Mesenchymal stem cell (in vitro differentiated cells and primary cell): Measurements from ENCODE around the gene PLCD4. TPM values are rescaled to one million over a fixed set of nuclear protein-coding genes. Genes with fewer than 3 reads are reported as not detected.
A peak's percentile ranks its signal among the peaks of the same experiment; 100 is the strongest.

Source experiments
- DNase-seq: peaks from one replicate; pipeline ENCODE4 v3.0.0-alpha.2; 2013
- H2AFZ ChIP-seq: one replicate; pipeline ENCODE4 v1.6.1; 2013; ENCODE audit warnings: low read depth, mild to moderate bottlenecking, control low read depth, inconsistent platforms, low read length, moderate library complexity
- H2AK5ac ChIP-seq: 2 replicates; pipeline ENCODE4 v1.6.1; 2013; ENCODE audit warnings: low read length, moderate library complexity, mild to moderate bottlenecking, inconsistent platforms; ENCODE audit not compliant: severe bottlenecking
- H2BK120ac ChIP-seq: one replicate; pipeline ENCODE4 v1.6.1; 2013; ENCODE audit warnings: low read depth, mild to moderate bottlenecking, inconsistent platforms, low read length, moderate library complexity
- H2BK12ac ChIP-seq, 2 experiments: one replicate each; pipeline ENCODE4 v1.6.1; 2013; ENCODE audit warnings: inconsistent platforms in 2 of 2, low read length in 2 of 2, mild to moderate bottlenecking in 2 of 2, moderate library complexity in 2 of 2, control low read depth in 1 of 2
- H2BK15ac ChIP-seq: one replicate; pipeline ENCODE4 v1.6.1; 2013; ENCODE audit warnings: mild to moderate bottlenecking, low read depth, inconsistent platforms; ENCODE audit not compliant: poor library complexity, severe bottlenecking
- H2BK5ac ChIP-seq: 2 replicates; pipeline ENCODE4 v1.6.1; 2013; ENCODE audit warnings: low read depth, mild to moderate bottlenecking, low read length, control low read depth, inconsistent platforms; ENCODE audit not compliant: poor library complexity, severe bottlenecking
- H3K14ac ChIP-seq, 2 experiments: one replicate each; pipeline ENCODE4 v1.6.1; 2013; ENCODE audit warnings: inconsistent platforms in 2 of 2, low read length in 2 of 2, control low read depth in 1 of 2, mild to moderate bottlenecking in 1 of 2, moderate library complexity in 1 of 2
- H3K18ac ChIP-seq, 2 experiments: one replicate each; pipeline ENCODE4 v1.6.1; 2013; ENCODE audit warnings: inconsistent platforms in 2 of 2, low read length in 2 of 2, control low read depth in 1 of 2, low read depth in 1 of 2, mild to moderate bottlenecking in 1 of 2
- H3K23ac ChIP-seq, 2 experiments: one replicate each; pipeline ENCODE4 v1.6.1; 2013; ENCODE audit warnings: inconsistent platforms in 2 of 2, low read length in 2 of 2, mild to moderate bottlenecking in 2 of 2, moderate library complexity in 2 of 2, control low read depth in 1 of 2
- H3K27ac ChIP-seq: 2 replicates; pipeline ENCODE4 v1.5.1; 2013; ENCODE audit warnings: mild to moderate bottlenecking, moderate library complexity, low read length, control low read depth, inconsistent platforms; ENCODE audit not compliant: poor library complexity, severe bottlenecking
- H3K27me3 ChIP-seq, 2 experiments: 2 replicates each; pipeline versions ENCODE4 v1.6.1 to v1.7.0; 2013; ENCODE audit warnings: low read length in 2 of 2, mild to moderate bottlenecking in 2 of 2, moderate library complexity in 2 of 2, control low read depth in 1 of 2, inconsistent platforms in 1 of 2; ENCODE audit not compliant: control insufficient read depth in 1 of 2, insufficient read depth in 1 of 2
- H3K36me3 ChIP-seq, 2 experiments: 2 replicates each; pipeline versions ENCODE4 v1.6.1 to v1.7.0; 2013; ENCODE audit warnings: low read length in 2 of 2, control low read depth in 1 of 2, inconsistent platforms in 1 of 2, low read depth in 1 of 2, mild to moderate bottlenecking in 1 of 2; ENCODE audit not compliant: insufficient read depth in 2 of 2, control insufficient read depth in 1 of 2
- H3K4ac ChIP-seq, 2 experiments: one replicate each; pipeline ENCODE4 v1.6.1; 2013; ENCODE audit warnings: inconsistent platforms in 2 of 2, low read length in 2 of 2, mild to moderate bottlenecking in 2 of 2, moderate library complexity in 2 of 2, control low read depth in 1 of 2, low read depth in 1 of 2
- H3K4me1 ChIP-seq: 2 replicates; pipeline ENCODE4 v1.6.1; 2013; ENCODE audit warnings: low read depth, low read length, control low read depth; ENCODE audit not compliant: control insufficient read depth, insufficient read depth
- H3K4me2 ChIP-seq: 2 replicates; pipeline ENCODE4 v1.6.1; 2013; ENCODE audit warnings: low read length, mild to moderate bottlenecking, inconsistent platforms; ENCODE audit not compliant: poor library complexity, severe bottlenecking
- H3K4me3 ChIP-seq, 2 experiments: 2 replicates each; pipeline versions ENCODE4 v1.5.1 to v1.7.0; 2013; ENCODE audit warnings: low read length in 2 of 2, mild to moderate bottlenecking in 2 of 2, control low read depth in 1 of 2, low read depth in 1 of 2; ENCODE audit not compliant: insufficient read depth in 1 of 2
- H3K79me1 ChIP-seq: replicated peaks from 2 replicates; pipeline ENCODE4 v1.6.1; 2013; ENCODE audit warnings: mild to moderate bottlenecking, control low read depth, low read length, inconsistent platforms; ENCODE audit not compliant: poor library complexity, severe bottlenecking
- H3K9ac ChIP-seq: 2 replicates; pipeline ENCODE4 v1.7.0; 2013; ENCODE audit warnings: mild to moderate bottlenecking, low read length, moderate library complexity
- H3K9me3 ChIP-seq: 2 replicates; pipeline ENCODE4 v1.7.0; 2013; ENCODE audit warnings: mild to moderate bottlenecking, low read length; ENCODE audit not compliant: control insufficient read depth
- H4K8ac ChIP-seq: one replicate; pipeline ENCODE4 v1.6.1; 2013; ENCODE audit warnings: inconsistent platforms, mild to moderate bottlenecking, low read length, moderate library complexity
- H4K91ac ChIP-seq: one replicate; pipeline ENCODE4 v1.6.1; 2013; ENCODE audit warnings: mild to moderate bottlenecking, low read length, inconsistent platforms
- WGBS: methylation state at CpG from one replicate; pipeline ENCODE4 v1.1.7; 2013; ENCODE audit warnings: mixed read lengths; 5-methylcytosine and 5-hydroxymethylcytosine counted together
- polyA plus RNA-seq, 2 experiments: library from polyadenylated mRNA; stranded (reverse); fragments of 200-250 nt; gene quantifications; one replicate each; pipeline ENCODE4 v1.2.3, GENCODE V29; 2013

The PLCD4 gene
- polyA plus RNA-seq (2013, experiment 1 of 2) = 0.47 TPM
- 0.34 TPM for polyA plus RNA-seq (2013, experiment 2 of 2)

DNA sequence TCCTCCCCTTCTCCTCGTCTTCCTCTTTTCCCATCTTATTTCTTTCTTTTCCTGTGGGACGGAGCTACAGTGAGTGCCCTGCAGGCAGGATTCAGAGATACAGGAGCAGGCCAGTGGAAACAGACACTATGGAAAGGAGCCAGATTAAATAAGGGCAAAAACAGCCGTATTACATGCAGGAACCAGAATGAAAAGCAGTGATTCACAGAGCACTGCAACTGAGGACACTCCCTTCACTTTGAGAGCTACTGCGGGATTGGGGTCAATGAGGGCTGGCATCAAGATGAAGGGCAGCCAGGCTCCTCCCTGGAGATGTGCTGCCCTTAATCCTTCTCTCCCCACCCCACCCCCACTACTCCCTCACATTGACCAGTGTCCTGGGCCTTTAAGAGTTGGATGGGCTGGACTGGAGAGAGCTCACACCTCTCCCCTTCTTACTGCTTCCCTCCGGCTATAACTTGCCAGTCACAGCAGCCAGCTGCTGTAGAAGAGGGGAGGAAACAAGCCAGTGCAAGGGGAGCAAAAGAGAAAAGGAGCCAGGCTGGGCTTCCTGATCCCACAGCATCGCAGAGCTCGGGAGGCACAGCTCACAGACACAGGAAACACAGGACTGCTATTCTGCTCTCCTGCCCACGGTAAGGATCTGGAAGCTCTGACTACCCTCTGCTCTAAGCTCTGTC lies at the start of gene PLCD4:
Gene PLCD4 (plus strand): TSS at position 464 of the 680 bp plus-strand sequence. CDS start 7,841 bp downstream, outside the sequence.
- Histone ChIP-seq H2BK5ac (no peak within 1 kb of the TSS), H2AK5ac (peak within 1 kb of the TSS; percentile 35), H4K8ac (peak within 1 kb of the TSS; percentile 53), H3K27ac (peak within 1 kb of the TSS; percentile 58), H3K9ac (peak within 1 kb of the TSS; percentile 88), H3K23ac (no peak within 1 kb of the TSS), H3K14ac (no peak within 1 kb of the TSS), H4K91ac (no peak within 1 kb of the TSS), H2BK120ac (no peak within 1 kb of the TSS), H3K36me3 (no peaks in the 10 kb centered on the region), H3K4me2 (peak within 1 kb of the TSS; percentile 57), H3K9me3 (no peaks in the 10 kb centered on the region), H2AFZ (peak within 1 kb of the TSS; percentile 54), H2BK15ac (no peak within 1 kb of the TSS), H3K18ac (peak within 1 kb of the TSS in 1 of 2 experiments; percentile 70), H3K4me1 (peaks cover 6% of the 10 kb centered on the region), H2BK12ac (peak within 1 kb of the TSS in 1 of 2 experiments; percentile 3), H3K4me3 (peak within 1 kb of the TSS; percentile 10 to 81), H3K79me1 (peaks cover 2% of the 10 kb centered on the region), H3K27me3 (no peaks in the 10 kb centered on the region), H3K4ac (no peak within 1 kb of the TSS)
- WGBS = 43% methylated on average over 8 of the region's 8 CpGs
- DNase-seq = peak; percentile 62

DNA sequence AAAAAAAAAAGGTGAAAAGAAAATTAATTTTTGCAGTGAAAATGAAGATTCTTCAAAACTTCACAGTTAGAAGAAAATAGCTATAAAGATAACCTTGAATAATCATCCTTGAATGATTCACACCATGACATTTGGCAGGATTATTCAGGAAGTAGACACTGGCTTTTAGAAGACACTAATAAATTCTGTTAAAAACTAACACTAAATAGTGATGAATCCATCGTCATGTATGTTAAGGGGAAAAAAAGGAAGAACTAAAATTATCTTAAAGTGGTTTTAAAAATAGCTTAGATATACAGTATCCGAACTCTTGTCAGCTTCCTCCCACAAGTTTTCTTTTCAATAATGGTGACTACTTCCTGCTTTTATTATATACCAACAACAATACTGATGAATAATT lies 49.8 kb upstream of the PLCD4 start:
- Histone ChIP-seq H3K36me3 (peaks cover 9 to 66% of the 10 kb centered on the region in 2 experiments), H3K18ac (no peak overlapping the region), H3K79me1 (peaks cover 13% of the 10 kb centered on the region), H2BK12ac (no peak overlapping the region), H3K4me2 (no peak overlapping the region), H4K8ac (no peak overlapping the region), H3K14ac (no peak overlapping the region), H3K27me3 (no peaks in the 10 kb centered on the region), H2BK15ac (no peak overlapping the region), H3K4me3 (no peak overlapping the region), H2BK5ac (no peak overlapping the region), H2BK120ac (no peak overlapping the region), H4K91ac (no peak overlapping the region), H3K23ac (no peak overlapping the region), H2AFZ (no peak overlapping the region), H2AK5ac (no peak overlapping the region), H3K4me1 (no peaks in the 10 kb centered on the region), H3K9me3 (no peaks in the 10 kb centered on the region), H3K9ac (no peak overlapping the region), H3K27ac (no peak overlapping the region), H3K4ac (no peak overlapping the region)
- WGBS = no CpG with 5 or more reads among the region's 2 CpGs
- no peak for DNase-seq

GRCh38 chr2:218558986-218559385 lies 48.7 kb upstream of the PLCD4 start:
- H3K4me2 ChIP-seq = no peak overlapping the region
- H3K27me3 ChIP-seq = no peaks in the 10 kb centered on the region
- peaks cover 19% of the 10 kb centered on the region for H3K79me1 ChIP-seq
- no peak overlapping the region for H3K23ac ChIP-seq
- H3K9ac ChIP-seq = no peak overlapping the region
- no peak for DNase-seq
- H2BK5ac ChIP-seq = no peak overlapping the region
- peaks cover 9 to 64% of the 10 kb centered on the region in 2 experiments for H3K36me3 ChIP-seq
- no peak overlapping the region for H3K18ac ChIP-seq
- no peak overlapping the region for H2BK12ac ChIP-seq
- WGBS = 95% methylated on average over 3 of the region's 3 CpGs
- H3K4me1 ChIP-seq = no peaks in the 10 kb centered on the region
- H3K4ac ChIP-seq = no peak overlapping the region
- no peaks in the 10 kb centered on the region for H3K9me3 ChIP-seq
- H3K14ac ChIP-seq = no peak overlapping the region
- H4K8ac ChIP-seq = no peak overlapping the region
- no peak overlapping the region for H2BK120ac ChIP-seq
- no peak overlapping the region for H4K91ac ChIP-seq
- no peak overlapping the region for H2BK15ac ChIP-seq
- no peak overlapping the region for H3K4me3 ChIP-seq
- H2AK5ac ChIP-seq = no peak overlapping the region
- H3K27ac ChIP-seq = no peak overlapping the region
- H2AFZ ChIP-seq = no peak overlapping the region

- Histone ChIP-seq H2BK5ac (no peak overlapping the region), H3K79me1 (peaks cover 22% of the 10 kb centered on the region), H2AFZ (no peak overlapping the region), H3K18ac (no peak overlapping the region), H2AK5ac (no peak overlapping the region), H3K14ac (no peak overlapping the region), H4K91ac (no peak overlapping the region), H3K4me1 (no peaks in the 10 kb centered on the region), H3K27ac (no peak overlapping the region), H3K23ac (no peak overlapping the region), H3K9me3 (no peaks in the 10 kb centered on the region), H3K4me3 (no peak overlapping the region), H3K27me3 (no peaks in the 10 kb centered on the region), H4K8ac (no peak overlapping the region), H2BK12ac (no peak overlapping the region), H3K4me2 (no peak overlapping the region), H3K4ac (no peak overlapping the region), H2BK120ac (no peak overlapping the region), H3K9ac (no peak overlapping the region), H2BK15ac (no peak overlapping the region), H3K36me3 (peaks cover under 1 to 46% of the 10 kb centered on the region in 2 experiments)
- no peak for DNase-seq
- 97% methylated on average over 1 of the region's 1 CpG for WGBS
These were observed 43.6 kb upstream of the PLCD4 start for GRCh38 chr2:218564056-218564455.
